GM21825 (cell line): ENCODE results near the gene PHOSPHO1.

ENCODE experiments used
- ATAC-seq: cut with Tn5 transposase; IDR thresholded peaks from one replicate; pipeline ENCODE4 v1.9.1; 2021; ENCODE audit warnings: mild to moderate bottlenecking, moderate library complexity; ENCODE audit not compliant: unreplicated experiment

PHOSPHO1 gene

DNA sequence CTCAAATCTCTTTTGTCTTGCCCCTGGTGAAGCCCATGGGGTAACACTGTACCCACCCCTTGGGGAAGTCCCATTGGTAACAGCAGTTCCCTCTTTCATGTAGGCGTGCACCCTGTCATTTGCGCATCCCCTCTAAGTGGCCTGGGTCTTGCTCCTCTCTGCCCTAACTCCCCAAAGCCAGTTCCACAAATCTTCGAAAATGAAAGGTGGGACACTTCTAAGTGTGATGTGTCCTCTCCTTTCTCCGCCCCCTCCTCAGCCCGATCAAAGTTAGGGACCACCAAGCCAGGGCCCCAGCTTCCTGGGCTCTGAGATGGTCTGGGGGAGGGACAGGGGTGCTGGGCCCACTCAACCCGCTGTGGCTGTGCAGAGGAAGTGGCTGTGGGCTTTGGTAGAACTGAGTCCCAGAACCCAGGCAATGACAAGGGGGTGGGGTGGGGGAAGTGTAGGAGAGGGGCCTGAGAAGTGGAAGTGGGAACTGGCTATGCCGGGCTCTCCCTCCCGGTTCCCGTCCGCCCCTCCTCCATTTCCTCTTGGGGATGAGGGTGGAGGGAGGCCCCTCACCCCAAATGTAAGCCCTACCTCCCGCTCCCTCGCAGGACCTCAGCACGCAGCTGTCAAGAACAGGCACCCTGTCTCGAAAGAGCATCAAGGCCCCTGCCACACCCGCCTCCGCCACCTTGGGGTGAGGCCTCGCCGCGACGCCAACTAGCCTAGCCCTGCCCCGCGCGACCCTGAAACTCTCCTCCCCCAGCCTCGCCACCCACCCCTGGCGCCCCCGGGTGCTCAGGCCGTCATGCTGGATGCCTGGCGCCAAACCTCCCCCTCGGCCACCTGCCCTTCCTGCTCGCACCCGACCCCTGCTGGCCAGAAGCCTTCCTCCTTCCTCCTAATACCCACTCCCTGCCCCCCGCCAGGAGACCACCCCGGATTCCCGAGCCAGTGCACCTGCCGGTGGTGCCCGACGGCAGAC lies 11.4 kb downstream of the PHOSPHO1 start:
- peak; percentile 33 for ATAC-seq

GRCh38 chr17:49217651-49218413 lies 12.8 kb downstream of the PHOSPHO1 start:
- peak; percentile 33 for ATAC-seq

GRCh38 chr17:49216953-49217650 lies 13.5 kb downstream of the PHOSPHO1 start:
- ATAC-seq = no peak

- no peak for ATAC-seq
Observed at GRCh38 chr17:49216482-49216881, 14.1 kb downstream of the PHOSPHO1 start.

DNA sequence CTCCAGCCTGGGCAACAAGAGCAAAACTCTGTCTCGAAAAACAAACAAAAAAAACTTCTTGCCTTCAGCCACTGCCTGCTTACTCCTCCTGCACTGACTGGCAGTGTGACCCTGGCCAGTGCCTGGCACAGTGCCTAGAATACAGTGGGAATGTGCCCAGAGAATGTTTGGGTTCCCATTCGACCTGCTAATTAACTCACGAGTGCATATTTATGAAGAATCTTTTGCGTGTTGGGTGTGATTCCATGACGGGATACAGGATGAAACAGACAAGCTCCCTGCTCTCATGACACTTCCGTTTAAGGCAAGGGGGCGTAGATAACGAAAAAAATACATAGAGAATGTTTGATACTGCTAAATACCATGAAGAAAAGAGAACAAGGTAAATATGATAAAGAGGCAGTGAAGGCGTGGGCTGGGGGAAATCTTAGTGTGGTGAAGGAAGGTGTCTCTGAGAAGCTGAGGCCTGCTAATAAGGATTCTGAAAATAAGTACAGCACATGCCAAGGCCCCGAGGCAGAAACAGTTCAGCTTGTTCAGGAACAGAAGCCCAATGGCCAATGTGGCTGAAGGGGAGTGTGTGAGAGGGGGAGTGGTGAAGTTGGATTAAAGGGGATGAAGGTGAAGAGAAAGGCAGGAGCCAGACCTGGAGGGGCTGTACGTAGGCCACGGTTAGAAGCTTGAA lies 15.8 kb downstream of the PHOSPHO1 start:
- no peak for ATAC-seq

DNA sequence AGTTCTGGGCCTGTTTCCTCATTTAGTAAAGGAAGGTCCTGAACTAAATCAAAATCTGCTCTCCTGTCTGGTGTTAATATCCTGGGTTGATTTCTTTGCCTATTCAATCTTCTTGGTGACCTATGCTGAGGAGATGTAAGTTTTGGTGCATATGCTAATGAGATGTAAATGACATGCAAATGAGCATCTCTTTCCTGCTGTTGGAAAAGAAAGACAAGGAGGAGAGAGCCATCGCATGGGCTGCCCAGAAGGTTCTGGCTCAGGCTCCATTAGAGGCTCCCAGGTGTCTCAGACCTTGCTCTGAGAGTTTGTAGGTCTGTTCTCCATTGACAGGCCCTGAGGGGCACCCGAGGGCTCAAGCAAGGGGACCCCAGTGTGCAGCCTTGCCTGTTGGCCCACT lies 16.7 kb downstream of the PHOSPHO1 start:
- no peak for ATAC-seq

DNA sequence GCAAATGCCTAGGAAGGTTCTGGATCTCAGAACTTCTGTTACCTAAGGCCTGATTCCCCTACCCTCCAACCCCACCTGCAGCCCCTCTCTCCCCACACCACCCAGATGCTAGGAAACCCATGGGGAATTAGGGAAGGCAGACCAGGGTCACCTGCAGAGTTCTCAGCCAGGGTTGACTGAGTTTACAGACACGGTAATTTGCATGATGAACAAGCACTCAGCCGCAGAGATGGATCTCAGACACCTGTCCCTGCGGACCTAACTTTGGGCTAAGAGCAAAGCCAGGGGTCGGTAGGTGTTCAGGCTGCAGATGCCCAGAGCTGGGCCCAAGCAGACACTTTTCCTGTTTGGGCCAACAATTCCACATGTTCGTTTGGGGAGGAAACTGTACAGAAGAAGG lies 17.2 kb downstream of the PHOSPHO1 start:
- ATAC-seq = no peak

DNA sequence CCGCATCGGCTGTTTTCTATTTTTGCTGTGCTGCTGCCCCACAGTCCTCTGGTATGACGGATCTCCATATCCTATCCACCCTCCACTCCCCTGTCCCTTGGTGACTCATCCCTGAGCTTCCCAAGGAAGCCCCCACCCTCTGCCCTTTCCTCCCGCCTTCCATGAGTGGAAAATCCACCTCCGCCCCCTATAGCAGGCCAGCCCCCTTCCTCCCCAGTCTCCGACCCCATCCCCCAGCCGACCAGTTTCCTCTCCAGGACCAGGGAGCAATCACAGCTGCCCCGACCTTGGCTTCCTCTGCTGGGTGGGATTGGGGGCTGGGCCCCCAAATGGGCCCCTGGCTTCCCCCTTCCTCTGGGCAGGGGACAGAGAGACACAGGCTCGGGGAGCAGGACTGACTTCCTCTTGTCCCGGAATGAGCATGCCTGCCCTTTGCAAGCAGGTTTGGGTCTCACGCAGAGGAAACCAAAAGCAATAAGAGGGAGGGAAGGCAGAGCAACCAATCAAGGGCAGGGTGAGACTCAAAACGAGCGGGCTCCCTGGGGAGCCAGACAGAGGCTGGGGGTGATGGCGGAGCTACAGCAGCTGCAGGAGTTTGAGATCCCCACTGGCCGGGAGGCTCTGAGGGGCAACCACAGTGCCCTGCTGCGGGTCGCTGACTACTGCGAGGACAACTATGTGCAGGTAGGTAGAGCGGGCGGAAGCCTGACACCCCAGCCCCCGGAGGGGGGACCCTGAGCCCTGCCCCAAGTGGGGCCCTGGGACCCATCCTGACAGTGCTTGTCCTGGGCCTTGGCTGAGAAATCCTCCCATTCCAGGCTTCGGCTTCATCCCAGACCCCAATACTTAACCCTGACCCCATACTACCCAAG lies 20.2 kb downstream of the PHOSPHO1 start, which contains the start of the genes ABI3 and GNGT2:
Gene ABI3, plus strand, starts transcription at position 550 of the 872 bp plus-strand sequence. Its CDS starts 18 bp downstream, at position 568.
Gene GNGT2, minus strand, starts transcription at position 417 of the 872 bp plus-strand sequence. CDS start 3,152 bp downstream, outside the sequence.
- ATAC-seq = peak; percentile 72

DNA sequence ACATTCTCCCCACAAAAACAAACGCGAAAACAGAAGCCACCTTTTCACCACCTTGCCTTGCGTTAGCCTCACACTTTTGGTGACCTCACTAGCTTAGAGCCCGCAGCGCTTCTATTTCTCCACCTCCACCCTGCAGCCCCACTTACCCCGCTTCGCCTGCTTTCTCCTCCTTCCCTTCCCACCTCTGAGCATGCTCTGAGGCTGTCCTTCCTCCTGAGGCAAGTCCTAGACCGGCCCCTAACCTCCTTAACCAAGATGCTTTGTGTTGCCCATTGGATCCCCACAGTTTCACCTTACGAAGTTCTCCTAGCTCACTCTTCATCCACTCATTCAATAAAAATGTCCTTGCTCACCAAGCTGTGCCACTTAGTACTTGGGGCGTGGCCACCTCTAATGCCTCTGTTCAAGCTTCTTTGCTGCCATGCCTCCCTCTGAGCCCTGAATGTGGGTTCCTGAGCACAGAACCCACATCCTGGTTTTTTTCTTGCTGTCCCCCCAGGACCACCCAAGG lies 21.5 kb downstream of the PHOSPHO1 start:
- ATAC-seq = no peak

- no peak for ATAC-seq
Observed at GRCh38 chr17:49204516-49204915, 26.1 kb downstream of the PHOSPHO1 start.

DNA sequence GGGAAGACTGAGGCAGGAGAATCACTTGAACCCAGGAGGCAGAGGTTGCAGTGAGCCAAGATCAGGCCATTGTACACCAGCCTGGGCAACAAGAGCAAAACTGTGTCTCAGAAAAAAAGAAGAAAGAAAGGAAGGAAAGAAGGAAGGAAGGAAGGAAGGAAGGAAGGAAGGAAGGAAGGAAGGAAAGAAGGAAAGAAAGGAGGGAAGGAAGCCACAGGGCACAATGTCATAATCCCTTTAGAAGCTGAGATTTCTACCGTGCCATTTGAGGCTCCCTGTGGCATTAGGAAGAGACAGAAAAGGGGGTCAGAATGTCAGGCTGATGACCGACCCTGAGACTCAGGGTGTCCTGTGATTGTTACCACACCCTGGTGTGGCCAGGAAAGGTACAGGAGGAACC lies 26.8 kb downstream of the PHOSPHO1 start:
- ATAC-seq = no peak

DNA sequence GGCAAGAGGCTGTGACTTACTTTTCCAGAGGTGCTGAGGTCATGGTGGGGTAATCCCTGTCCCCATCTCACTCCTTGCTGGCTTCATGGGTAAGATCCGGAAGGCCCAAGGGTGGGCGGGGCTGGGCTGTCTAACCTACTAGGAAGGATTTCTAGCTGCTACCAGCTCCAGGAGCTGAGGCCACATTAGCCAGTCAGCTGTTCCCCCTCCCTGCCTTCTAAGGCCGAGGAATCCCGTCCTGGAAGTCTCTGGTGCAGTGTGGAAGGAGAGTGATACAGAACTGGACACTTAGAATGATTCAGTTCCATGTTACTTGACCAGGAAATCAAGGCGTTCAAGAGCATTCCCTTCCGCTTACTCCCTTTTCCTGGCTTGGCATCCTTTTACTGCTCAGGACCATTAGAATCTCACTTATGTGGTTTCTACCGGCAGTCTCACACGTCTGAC lies 29.1 kb downstream of the PHOSPHO1 start:
- no peak for ATAC-seq

- no peak for ATAC-seq
Observed at GRCh38 chr17:49200423-49201083, 30.0 kb downstream of the PHOSPHO1 start.

DNA sequence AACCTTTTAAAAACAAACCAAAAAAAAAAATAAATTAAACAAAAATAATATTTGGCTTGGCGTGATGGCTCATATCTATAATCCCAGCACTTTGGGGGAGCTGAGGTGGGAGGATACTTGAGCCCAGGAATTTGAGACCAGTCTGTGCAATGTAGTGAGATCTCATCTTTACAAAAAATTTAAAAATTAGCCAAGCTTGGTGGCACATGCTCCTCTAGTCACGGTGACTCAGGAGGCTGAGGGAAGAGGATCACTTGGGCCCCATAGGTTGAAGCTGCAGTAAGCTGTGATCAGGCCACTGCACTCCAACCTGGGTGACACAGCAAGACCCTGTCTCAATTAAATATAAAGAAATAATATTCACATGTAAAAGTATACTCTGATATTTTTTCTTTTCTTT lies 32.4 kb downstream of the PHOSPHO1 start:
- ATAC-seq = no peak

DNA sequence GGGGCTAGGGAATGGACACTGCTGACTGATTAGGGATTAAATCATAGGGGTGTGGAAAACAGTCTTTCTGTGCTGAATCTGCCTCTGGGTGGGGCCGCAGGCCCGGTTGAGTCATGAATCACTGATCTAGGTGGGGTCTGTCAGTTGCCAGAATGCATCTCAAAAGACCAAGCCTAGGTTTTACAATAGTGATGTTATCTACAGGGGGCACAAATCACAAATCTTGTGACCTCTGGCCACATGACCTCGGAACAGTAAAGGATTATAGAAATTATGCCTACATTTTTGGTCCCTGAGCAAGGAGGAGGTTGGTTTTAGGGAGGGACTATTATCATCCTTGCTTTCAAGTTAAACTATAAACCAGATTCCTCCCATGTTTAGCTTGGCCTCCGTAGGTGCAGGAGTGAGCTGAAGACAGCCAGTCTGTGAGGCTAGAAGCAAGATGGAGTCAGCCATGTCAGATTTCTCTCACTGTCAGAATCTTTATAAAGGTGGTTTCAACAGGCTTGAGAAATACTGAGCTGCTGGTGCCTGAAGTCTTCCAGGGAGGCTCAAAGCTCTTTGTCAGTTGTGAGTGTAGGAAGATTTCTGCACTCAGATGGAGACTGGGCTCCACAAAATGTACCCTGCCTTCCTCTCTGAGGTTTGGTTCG lies 33.1 kb downstream of the PHOSPHO1 start:
- no peak for ATAC-seq

DNA sequence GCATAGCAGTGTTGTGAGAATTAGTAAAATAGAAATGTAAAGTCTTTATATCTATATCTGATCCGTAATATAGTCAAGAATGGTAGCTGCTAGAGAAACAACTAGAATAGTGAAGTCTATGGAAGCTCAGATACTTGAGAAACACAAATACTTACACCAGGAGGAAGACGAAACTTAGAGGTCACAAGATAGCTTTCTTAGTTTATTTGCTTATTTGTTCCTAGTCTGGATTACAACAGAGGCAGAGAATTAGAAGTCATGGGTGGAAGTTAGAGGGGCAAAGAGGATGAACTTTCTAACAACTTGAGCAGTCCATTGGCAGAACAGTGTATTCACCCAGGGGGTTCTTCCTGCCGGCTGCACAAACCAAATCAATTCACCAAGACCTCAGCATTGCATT lies 34.1 kb downstream of the PHOSPHO1 start:
- ATAC-seq = no peak

GRCh38 chr17:49195751-49196150 lies 34.8 kb downstream of the PHOSPHO1 start:
- no peak for ATAC-seq

DNA sequence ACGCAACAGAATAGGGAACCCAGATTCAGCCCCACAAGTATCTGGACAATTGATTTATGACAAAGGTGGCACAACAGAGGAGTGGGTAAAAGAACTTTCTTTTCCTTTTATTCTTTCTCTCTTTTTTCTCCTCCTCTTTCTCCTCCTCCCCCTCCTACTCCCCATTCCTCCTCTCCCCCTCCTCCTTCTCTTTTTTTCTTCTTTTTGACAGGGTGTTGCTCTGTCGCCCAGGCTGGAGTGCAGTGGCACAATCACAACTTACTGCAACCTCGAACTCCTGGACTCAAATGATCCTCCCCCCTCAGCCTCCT lies 36.3 kb downstream of the PHOSPHO1 start:
- no peak for ATAC-seq
